HG02763 (cell line): ENCODE results near the gene HDHD5.

Experiments
- ATAC-seq: cut with Tn5 transposase; IDR thresholded peaks from one replicate; pipeline ENCODE4 v1.9.1; 2021; ENCODE audit warnings: mild to moderate bottlenecking, moderate library complexity; ENCODE audit not compliant: unreplicated experiment

HDHD5 gene

DNA sequence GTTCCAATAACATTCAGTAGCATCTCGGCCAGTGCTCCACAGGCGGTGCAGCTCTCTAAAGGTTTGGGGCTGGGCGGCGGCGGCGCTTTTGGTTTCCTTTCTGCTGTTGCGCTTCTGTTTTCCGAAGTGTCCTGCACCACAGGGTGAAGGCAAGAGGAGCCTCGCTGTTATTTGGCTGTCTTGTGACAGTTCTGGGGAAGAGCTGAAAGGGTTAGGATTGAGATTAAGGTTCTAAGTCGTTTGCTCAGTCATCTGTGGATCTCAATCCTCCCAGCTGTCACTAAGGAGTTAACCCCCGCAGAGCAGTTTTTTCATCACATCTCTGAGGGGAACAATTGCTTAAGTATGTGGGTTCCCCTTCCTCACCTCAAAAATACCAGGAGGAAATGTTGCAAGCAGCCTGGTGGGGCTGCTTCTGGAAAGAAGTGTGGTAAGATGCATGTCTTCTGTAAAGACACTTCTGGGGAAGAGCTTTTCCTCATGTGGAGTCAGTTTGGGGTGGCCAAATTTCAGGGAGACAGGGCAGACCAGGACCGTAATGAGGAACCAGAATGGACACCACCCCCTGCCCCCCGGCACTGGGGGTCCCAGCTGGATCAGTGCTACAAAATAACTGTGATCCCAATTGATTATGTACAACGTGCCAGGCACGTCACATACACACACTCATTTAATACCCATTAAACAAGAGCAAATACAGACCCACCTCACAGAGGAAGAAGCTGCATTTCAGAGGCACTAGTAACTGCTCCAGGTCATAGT lies 52.1 kb downstream of the HDHD5 start:
- ATAC-seq, result no peak

DNA sequence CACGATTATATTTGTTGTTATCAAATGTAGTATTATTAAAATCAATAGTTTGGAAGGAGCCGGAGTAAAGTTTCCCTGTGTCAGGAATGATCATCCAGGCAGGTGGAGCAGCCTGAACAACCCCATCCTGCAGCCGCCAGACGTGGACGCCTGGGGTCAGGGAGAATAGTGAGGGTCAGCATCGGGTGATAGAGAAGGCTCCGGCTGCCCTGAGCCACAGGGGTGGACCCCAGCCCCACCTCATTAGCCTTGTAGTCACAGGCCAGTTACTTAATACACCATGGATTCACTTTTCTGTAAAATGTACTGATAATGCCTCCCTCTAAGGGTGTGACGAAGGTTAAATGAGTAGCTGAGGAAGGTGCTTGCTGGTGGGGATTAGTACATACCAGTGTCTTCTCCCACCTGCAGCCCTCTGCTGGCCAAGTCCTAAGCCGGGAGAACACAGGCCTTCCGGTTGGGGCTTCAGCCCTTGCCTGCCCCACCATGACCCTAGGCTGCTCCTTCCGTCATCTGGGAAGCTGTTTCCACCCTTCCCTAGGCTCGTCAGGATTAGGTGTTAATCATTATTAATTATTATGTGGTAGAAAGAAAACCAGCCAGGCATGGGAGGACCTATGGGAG lies 52.8 kb downstream of the HDHD5 start:
- no peak for ATAC-seq

DNA sequence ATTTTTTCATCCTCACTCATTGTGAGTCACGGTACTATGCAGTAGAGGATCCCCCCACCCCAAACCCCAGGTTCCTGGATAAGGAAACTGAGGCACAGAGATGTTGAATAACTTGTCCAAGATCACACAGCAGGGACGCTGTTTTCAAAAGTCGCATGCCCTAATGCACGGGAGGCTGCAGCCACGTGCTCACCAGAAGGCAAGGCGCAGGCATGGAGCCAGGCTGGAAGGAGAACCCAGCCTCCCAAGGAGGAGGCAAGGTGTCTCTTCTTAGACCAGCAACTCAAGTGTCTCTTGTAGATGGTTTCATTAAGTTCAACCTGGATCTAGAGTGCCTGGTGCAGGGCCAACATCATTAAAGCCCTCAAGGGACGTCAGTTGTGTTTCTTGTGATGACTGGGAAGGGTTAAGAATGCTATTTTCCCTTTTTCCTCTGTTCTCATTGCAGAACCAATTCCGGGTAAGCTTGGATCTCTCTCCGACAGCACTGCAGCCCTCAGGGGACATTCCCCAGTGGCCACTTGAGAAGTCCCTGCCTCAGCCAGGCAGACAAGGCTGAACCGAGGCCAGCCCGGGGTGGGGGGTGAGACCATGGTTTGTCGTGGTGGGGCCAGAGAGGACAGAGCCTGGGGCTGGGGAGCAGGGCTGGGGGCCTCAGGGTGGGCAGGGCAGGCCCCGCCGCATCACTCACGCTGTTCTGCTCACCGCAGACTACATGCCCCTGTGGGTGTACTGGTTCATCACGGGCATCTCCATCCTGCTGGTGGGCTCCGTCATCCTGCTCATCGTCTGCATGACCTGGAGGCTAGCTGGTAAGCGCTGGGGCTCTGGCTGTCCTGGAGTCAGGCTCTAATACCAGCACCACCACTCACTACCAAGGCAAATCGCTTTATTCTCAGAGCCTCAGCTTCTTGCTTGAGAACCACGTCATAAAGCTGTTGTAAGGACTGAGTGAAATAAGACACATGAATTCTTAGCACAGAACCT lies 53.6 kb downstream of the HDHD5 start:
- ATAC-seq, result no peak

DNA sequence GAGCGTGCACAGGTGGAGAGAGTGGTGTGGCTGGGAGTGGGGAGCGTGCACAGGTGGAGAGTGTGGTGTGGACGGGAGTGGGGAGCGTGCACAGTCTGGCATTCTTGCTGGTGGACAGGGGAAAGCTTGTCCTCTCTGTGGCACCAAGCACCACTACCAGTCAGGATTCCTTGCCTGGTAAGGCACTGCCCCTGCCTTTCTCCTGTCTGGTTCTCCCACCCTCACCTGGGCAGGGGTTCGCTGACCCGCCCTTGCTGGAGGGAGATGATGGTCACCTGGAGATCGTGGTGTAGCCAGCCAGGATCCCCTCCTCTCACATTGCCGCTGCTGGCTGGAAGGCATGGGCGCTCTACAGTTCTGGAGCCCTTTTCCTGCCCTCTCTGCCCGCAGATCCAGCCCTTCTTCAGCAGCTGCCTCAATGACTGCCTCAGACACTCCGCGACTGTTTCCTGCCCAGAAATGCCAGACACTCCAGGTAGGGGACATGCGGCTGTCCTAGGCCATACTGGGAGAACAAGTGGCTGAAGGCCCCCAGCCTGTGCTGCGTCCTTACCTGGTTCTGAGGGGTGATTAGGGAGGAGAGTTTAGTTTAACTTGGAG lies 54.6 kb downstream of the HDHD5 start:
- ATAC-seq, result no peak

DNA sequence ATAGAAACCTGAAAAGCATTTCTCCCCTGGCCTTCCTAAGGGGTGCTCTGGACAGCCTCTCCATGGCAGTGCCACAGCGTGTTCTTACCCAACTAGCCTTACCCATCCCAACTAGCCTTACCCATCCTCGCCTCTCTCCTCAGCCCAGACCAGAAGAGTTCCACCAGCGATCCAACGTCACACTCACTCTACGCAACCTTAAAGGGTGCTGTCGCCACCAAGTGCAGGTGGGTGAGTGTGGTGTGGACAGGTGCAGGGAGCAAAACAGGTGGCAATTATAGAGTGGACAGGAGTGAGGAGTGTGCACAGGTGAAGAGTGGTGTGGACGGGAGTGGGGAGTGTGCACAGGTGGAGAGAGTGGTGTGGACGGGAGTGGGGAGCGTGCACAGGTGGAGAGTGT lies 55.7 kb downstream of the HDHD5 start:
- no peak for ATAC-seq

DNA sequence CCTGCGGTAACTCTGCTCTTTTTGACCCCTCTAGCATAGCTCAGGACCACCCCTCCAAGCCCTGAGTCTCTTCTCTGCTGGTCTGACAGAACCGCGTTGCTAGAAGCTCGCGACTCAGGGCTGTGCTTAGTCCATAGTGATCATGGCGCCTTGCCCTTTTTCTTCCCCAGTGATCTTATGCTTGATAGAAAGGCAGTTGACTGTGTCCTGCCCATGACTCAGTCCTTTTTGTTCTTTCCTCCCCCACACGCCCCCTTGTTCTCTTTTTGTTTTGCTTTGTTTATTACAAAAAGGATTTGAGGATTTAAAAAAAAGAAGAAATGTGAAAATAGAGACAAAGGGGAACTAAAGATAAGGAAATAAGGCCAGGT lies 56.8 kb downstream of the HDHD5 start:
- ATAC-seq, result no peak

DNA sequence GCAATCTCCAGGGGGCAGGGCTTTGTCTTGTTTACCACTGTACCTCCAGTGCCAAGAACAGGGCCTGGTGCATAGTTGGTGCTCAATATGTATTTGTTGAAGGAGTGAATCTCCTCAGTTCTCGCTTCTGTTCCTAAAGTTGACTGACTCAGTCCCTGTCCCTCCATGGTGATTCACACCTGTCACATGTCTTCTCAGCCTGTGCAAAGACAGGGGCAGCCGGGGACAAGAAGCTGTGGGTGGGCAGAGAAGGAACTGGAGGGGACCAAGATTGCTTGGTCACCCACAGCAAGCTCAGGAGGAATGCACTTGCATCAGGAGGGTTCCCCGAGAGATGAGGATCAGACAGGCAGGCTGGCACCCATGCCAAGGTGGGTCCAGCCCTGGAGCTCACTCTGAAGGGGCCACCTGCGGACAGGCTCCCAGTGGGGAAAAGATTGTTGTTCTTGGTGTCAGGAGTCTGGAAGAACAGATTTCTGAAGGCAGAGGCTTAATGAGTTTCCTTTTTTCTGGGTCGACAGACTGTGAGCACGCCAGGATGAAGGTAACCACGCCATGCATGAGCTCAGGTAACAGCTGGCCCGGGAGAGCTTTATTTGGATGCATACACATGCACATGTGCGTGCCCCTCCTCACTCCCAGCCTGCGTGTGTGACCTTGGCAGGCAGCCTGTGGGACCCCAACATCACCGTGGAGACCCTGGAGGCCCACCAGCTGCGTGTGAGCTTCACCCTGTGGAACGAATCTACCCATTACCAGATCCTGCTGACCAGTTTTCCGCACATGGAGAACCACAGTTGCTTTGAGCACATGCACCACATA lies 57.4 kb downstream of the HDHD5 start:
- ATAC-seq, result no peak

DNA sequence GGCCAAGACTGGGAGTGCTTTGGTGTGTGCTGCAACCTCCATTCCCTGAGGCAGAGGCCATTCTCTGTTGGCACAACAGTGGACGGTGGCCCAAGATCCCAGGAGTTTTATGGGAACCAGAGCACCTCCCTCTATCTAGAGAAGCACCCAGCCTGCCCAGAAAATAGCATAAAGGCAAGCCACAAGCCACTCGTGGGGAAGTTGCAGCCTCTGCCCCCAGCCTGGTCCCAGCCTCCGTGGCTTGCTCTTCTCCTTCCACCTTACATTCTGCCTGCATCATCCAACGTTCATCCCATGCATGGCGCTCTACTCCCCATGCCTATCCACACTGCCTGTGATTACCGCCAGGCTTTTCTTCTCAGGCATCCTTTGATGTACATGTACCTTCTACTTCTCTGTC lies 58.5 kb downstream of the HDHD5 start:
- ATAC-seq, result no peak

DNA sequence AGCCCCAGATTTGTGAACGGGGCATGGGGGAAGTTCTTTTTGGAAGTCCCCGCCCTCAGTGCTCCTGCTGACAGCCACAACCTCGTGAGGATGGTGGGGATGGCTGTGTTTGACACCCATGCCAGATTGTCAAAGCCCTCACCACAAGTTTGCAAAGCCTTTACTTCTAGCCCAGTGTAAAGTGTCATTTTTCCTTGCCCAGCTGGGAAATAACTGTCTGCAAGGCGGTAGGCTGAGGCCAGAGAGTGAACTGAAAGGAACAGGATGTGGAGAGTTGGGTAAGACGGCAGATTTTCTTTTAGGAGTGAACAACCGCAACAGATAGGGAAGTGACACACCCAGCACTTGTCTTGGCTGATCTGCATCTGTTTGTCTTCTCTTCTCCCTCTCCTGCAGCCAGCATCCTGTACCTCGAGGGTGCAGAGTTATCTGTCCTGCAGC lies 60.7 kb downstream of the HDHD5 start:
- peak; percentile 44 for ATAC-seq

DNA sequence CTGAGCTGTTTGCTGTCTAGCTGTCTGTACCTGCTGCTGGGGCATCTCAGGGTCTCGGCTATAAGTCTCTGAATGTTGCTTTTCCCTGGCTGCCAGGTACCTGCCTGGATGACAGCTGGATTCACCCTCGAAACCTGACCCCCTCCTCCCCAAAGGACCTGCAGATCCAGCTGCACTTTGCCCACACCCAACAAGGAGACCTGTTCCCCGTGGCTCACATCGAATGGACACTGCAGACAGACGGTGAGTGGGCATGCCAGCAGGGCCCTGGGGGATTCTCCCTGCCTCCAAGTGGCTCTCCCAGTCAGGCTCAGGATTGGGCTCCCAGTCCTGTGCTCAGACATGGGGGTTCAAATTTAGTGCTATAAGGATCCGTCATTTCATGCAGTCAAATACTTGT lies 61.4 kb downstream of the HDHD5 start:
- ATAC-seq, result no peak

DNA sequence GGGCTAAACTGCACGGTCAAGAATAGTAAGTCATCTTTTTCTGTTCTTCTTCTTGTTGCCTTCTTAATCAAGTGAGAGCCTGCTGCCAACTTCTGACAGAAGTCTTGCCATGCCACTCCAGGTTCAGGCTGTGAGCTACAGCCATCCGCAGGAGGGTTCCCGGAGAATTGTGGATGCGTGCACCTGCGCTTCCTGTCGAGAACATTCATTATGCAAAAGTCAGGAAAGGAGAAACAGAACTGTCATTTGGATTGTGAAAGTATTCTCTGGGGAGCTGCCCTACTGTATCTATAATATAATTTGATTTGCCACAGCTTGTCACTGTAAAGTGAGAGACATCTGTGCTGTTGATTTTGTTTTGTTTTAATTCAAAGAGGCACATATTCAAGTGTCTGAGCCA lies 62.0 kb downstream of the HDHD5 start:
- no peak for ATAC-seq

DNA sequence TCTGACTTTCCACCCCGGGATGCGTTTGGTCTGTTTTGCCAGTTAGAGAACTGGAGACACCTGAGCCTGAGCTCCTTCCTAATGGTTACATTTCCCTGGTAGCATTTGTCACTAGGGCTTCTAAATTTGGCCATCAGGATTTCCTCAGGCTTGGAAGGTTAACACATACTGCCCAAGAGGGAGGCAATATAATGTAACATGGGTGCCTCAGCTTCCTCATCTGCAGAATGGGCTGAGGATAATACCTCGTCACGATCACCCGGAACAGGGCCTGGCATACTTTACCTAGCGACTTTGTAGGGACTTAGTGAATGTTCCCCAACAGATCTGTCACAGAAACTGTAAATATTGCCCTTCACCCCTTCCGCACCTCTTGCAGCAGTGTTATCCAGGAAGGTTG lies 63.0 kb downstream of the HDHD5 start:
- ATAC-seq, result no peak

DNA sequence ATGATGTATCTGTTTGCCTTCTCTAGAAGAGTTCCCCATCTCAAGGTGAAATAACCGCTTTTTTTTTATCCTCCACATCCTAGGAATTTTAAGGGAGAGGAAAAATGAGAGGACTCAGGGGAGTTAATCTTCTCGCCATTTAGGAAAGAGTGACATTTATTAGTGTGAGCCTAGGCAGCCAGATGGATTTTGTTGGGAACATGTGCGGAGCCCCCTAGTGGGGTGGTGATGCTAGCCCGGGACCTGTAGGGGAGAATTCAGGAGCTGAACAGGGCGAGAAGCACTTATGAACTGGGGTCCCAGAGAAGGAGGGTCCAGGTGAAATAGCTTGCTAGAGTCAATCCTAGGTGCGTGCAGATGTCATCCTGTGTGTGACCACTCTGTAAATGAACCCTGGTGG lies 63.5 kb downstream of the HDHD5 start:
- ATAC-seq, result no peak

DNA sequence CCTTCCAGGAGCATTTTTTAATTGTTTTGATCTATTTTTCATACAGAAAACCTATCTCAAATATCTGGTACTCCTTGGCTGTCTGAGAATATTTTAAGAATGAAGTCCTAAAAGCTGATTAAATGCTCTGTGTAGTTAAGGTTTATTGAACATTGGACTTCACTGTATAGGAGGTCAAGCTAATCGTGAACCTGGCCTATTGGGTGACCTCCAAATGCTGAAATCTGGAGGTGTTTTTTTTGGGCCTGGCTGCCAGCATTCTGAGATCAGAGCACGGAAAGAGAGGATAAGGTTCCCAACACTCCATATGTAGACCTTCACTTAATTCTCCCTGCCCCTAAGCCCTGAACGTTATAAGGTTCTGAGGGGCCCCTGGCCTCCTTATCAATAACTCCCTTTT lies 66.0 kb downstream of the HDHD5 start:
- ATAC-seq, result no peak

DNA sequence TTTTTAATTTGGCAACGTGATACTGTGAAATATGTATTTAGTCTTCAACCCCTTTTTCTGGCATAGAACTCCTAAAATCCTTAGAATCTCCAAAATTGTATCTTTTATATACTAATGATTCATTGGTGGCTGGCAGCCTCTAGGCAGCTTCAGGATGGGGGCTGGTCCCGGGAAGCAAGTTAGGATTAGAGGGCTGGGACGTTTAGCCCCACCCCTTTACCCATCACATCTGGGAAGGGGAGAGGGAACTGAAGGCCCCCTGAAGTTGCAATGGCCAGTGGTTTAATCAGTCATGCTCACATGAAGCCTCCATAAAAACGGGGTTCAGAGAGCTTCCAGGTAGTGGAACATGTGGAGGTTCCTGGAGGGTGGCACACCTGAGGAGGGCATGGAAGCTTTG lies 67.2 kb downstream of the HDHD5 start:
- no peak for ATAC-seq

DNA sequence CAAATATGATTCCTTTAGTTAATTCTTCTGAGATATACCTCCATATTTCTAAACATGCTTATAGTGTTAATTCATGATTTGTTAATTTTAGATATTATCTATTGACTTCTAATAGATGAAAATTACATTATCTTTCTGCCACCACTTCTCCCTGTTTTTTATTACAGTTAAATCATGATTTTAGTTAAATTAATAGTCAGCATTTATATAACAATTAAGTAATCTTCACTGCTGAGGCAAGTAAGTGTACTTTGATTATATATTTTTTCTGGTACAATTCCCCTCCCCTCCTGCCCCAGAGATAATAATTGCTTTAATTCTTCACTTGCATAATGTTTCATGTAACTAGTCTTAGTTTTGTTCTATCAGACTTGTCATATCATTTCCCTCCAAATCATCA lies 68.5 kb downstream of the HDHD5 start:
- no peak for ATAC-seq
